GM12872 (cell line): Measurements from ENCODE around the gene ATCAY.

ENCODE experiments used
- TF ChIP-seq, protein P1 (sequence below): IDR thresholded peaks from 3 replicates; pipeline ENCODE4 v1.5.1; 2011; ENCODE audit warnings: low read depth, mild to moderate bottlenecking, low read length, moderate library complexity; ENCODE audit not compliant: insufficient read depth

The ATCAY gene

GRCh38 chr19:3897936-3898335, 17.5 kb downstream of the ATCAY start:
- TF ChIP-seq, protein P1, sequence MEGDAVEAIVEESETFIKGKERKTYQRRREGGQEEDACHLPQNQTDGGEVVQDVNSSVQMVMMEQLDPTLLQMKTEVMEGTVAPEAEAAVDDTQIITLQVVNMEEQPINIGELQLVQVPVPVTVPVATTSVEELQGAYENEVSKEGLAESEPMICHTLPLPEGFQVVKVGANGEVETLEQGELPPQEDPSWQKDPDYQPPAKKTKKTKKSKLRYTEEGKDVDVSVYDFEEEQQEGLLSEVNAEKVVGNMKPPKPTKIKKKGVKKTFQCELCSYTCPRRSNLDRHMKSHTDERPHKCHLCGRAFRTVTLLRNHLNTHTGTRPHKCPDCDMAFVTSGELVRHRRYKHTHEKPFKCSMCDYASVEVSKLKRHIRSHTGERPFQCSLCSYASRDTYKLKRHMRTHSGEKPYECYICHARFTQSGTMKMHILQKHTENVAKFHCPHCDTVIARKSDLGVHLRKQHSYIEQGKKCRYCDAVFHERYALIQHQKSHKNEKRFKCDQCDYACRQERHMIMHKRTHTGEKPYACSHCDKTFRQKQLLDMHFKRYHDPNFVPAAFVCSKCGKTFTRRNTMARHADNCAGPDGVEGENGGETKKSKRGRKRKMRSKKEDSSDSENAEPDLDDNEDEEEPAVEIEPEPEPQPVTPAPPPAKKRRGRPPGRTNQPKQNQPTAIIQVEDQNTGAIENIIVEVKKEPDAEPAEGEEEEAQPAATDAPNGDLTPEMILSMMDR, result no peak

DNA sequence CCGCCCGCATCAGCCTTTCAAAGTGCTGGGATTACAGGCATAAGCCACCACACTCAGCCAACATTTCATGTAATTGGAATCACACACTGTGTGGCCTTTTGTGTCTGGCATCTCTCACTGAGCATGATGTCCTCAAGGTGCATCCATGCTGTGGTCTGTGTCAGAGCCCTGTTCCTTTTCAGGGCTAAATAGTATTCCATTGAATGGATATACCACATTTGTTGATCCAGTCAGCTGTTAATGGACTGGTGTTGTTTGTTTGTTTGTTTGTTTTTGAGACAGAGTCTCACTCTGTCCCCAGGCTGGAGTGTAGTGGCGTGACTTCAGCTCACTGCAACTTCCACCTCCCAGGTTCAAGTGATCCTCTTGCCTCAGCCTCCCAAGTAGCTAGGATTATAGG, 17.9 kb downstream of the ATCAY start:
- TF ChIP-seq, protein P1, result no peak

- TF ChIP-seq, protein P1, result no peak
Measured at GRCh38 chr19:3899531-3900294, 19.2 kb downstream of the ATCAY start.

DNA sequence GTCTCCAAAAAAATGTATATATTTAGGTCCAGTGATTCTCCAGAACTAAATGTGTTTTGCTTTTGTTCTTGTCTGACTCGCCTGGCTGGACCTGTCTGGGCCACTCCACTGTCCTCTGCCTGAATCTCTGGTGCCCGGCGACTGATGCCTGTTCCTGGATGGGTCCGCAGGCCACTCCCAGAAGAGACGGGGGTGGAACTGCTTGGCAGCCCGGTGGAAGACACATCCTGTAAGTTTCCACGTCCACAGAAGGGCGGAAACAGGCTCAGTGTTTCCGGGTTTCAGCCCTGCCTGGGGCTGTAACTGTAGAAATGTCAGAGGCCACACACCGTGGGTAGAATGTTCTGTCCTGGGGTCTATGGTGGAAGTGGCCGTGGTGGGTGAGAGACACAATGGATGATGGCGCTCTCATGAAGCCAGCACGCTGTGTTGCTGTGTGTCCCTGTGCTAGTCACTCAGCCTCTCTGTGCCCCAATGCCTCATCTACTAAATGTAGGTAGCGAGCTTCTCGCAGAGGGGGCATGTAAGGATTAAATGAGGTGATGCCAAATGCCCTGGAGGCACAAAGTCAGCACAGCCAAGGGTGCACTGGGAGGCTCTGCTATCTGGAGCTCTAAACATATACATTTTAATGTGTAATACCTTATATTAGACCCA, 22.0 kb downstream of the ATCAY start:
- TF ChIP-seq, protein P1, result no peak

DNA sequence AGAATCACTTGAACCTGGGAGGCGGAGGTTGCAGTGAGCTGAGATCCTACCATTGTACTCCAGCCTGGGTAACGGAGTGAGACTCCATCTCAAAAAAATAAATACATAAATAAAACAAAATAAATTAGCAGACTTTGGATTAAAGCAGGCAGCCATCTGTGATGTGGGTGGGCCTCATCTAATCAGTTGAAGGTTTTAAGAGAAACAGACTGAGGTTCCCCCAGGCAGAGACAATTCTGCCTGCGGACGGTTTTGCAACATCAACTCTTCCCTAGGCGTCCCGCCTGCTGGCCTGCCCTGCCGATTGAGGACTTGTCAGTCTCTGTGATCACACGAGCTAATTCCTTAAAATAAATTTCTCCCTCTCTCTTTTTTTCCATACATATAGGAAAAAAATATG, 23.7 kb downstream of the ATCAY start:
- TF ChIP-seq, protein P1, result no peak

DNA sequence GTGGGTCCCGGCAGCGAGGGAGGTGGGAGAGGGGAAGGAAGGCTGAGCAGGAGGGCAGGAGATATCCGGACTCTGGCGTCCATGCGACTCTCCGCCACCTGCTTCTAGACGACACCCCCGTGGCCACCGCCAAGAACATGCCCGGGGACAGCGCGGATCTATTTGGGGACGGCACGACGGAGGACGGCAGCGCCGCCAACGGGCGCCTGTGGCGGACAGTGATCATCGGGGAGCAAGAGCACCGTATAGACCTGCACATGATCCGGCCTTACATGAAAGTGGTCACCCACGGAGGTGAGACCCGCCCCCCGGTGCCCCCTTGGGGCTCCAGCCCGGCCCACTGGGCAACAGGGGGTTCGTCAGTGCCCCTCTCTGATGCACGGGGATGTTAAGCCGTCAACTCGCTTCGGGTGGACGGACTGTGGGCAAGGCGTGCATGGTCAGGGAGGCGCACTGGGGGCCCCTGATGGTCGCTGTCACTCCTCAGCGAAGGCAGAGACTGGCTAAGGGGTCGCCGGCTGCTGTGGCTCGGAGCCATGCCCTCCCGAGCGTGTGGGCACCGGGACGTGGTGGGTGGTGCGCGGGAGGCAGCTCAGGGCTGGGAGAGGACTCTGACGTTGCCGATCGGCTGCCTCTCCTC, 27.3 kb downstream of the ATCAY start:
- TF ChIP-seq, protein P1, result no peak

DNA sequence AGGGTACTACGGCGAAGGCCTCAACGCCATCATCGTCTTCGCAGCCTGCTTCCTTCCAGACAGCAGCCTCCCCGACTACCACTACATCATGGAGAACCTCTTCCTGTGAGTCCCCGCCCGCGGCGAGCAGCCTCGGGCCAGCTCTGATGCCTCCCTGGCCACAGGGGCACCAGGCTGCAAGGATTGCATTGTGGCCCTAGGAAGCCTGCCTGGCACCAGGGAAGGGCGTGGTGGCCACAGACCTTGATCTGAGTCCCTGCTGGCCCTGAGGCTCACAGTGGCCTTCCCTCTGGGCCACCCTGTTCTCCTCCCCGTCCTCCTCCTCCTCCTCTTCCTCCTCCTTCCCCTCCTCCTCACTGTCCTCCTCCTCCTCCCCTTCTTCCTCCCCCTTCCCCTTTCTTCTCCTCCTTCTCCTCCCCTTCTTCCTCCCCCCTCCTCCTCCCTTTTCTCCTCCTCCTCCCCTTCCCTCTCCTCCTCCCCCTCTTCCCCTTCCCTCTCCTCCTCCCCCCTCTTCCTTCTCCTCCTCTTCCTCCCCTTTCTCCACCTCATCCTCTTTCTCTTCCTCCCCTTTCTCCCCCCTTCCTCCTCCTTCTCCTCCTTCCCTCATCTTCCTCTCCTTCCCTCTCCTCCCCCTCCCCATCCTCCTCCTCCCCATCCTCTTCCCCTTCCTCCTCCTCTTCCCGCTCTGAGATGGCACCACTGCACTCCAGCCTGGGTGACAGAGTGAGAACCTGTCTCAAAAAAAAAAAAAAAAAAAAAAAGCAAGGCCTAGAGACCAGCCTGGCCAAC, 28.0 kb downstream of the ATCAY start:
- TF ChIP-seq, protein P1, result no peak
